Measurements from ENCODE around the gene NR3C2. TPM values are rescaled to one million over a fixed set of nuclear protein-coding genes. Genes with fewer than 3 reads are reported as not detected.

Gene NR3C2
- total and polyA plus RNA-seq, 8 donors, result 2.0 to 36.4 (median 16.9) TPM

- TF ChIP-seq CTCF (IDR thresholded peaks at IDR 0.05) (no peak), POLR2A (IDR thresholded peaks at IDR 0.05) (no peak), POLR2AphosphoS5 (IDR thresholded peaks at IDR 0.05) (no peak), EP300 (IDR thresholded peaks at IDR 0.05) (no peak)
- Histone ChIP-seq H3K9me3 (no peaks in the 10 kb centered on the region), H3K4me3 (no peak overlapping the region), H3K36me3 (peaks cover 0 to 11% (median 4%) of the 10 kb centered on the region in 4 donors), H3K27me3 (no peaks in the 10 kb centered on the region), H3K4me1 (peaks cover 24 to 90% (median 58%) of the 10 kb centered on the region in 4 donors), H3K27ac (peak overlapping the region in 2 of 5 donors; percentile 17 to 27)
- no peak for DNase-seq
- WGBS, 5 donors, result 66 to 84% (median 77%) methylated on average over 7 of the region's 7 CpGs
- intact Hi-C loops (cut with DNase I; ENCODE audit: low total_unique reads), result no loop called here
These were observed 5.7 kb downstream of the NR3C2 start for GRCh38 chr4:148436512-148436911.

GRCh38 chr4:148435654-148436406 is 6.4 kb downstream of the NR3C2 start:
- no peaks in the 10 kb centered on the region for H3K9me3 ChIP-seq
- no peaks in the 10 kb centered on the region for H3K27me3 ChIP-seq
- 81 to 85% (median 82%) methylated on average over 16 of the region's 16 CpGs for WGBS, 5 donors
- H3K4me1 ChIP-seq, result peaks cover 22 to 90% (median 57%) of the 10 kb centered on the region in 4 donors
- H3K36me3 ChIP-seq, result peaks cover 0 to 11% (median 4%) of the 10 kb centered on the region in 4 donors
- H3K27ac ChIP-seq, result peak overlapping the region in 2 of 5 donors; percentile 17 to 27
- DNase-seq, result no peak
- H3K4me3 ChIP-seq, result no peak overlapping the region
- TF ChIP-seq EP300 (IDR thresholded peaks at IDR 0.05) (no peak), POLR2AphosphoS5 (IDR thresholded peaks at IDR 0.05) (no peak), CTCF (IDR thresholded peaks at IDR 0.05) (no peak), POLR2A (IDR thresholded peaks at IDR 0.05) (no peak)
- intact Hi-C loops (cut with DNase I; ENCODE audit: low total_unique reads), result no loop called here

- Histone ChIP-seq H3K4me3 (no peak overlapping the region), H3K27me3 (no peaks in the 10 kb centered on the region), H3K4me1 (peaks cover 16 to 80% (median 48%) of the 10 kb centered on the region in 4 donors), H3K36me3 (peaks cover 0 to 11% (median 4%) of the 10 kb centered on the region in 4 donors), H3K9me3 (no peaks in the 10 kb centered on the region), H3K27ac (no peak overlapping the region)
- intact Hi-C loops (cut with DNase I; ENCODE audit: low total_unique reads), result no loop called here
- DNase-seq, result no peak
- TF ChIP-seq POLR2A (IDR thresholded peaks at IDR 0.05) (no peak), EP300 (IDR thresholded peaks at IDR 0.05) (no peak), POLR2AphosphoS5 (IDR thresholded peaks at IDR 0.05) (no peak), CTCF (IDR thresholded peaks at IDR 0.05) (no peak)
- WGBS, 5 donors, result 30 to 48% (median 37%) methylated on average over 2 of the region's 2 CpGs
These were observed 8.0 kb downstream of the NR3C2 start for GRCh38 chr4:148434075-148434773.

- 39 to 65% (median 47%) methylated on average over 4 of the region's 4 CpGs for WGBS, 5 donors
- Histone ChIP-seq H3K27me3 (no peaks in the 10 kb centered on the region), H3K9me3 (no peaks in the 10 kb centered on the region), H3K4me3 (no peak overlapping the region), H3K27ac (peak overlapping the region in 2 of 5 donors; percentile 33 to 40), H3K4me1 (peaks cover 10 to 66% (median 37%) of the 10 kb centered on the region in 4 donors), H3K36me3 (peaks cover 0 to 11% (median 4%) of the 10 kb centered on the region in 4 donors)
- DNase-seq, result peak in 1 of 2 donors; percentile 72
- TF ChIP-seq CTCF (IDR thresholded peaks at IDR 0.05), result no peak
- intact Hi-C loops (cut with DNase I; ENCODE audit: low total_unique reads), result no loop called here
These were observed 10.8 kb downstream of the NR3C2 start for GRCh38 chr4:148431401-148431800.

Measured in stomach (tissue), 9 donors.